HepG2 (cell line): ENCODE data around the gene ZBTB22. TPM values are rescaled to one million over a fixed set of nuclear protein-coding genes. Genes with fewer than 3 reads are reported as not detected.

Source experiments
- CBX2 ChIP-seq, 2 experiments: fragments of 200-600 bp in 1 of 2; sonication (generic); formaldehyde crosslinking in 1 of 2; IDR thresholded peaks; 2 replicates each; pipeline versions ENCODE4 v1.7.0 to v1.8.1; 2018 to 2022; ENCODE audit warnings: low read depth in 2 of 2, low read length in 1 of 2, mild to moderate bottlenecking in 1 of 2, missing genetic modification reagents in 1 of 2
- CBX5 ChIP-seq: sonication (generic); formaldehyde crosslinking; IDR thresholded peaks from 2 replicates; pipeline ENCODE4 v1.4.0; 2020; ENCODE audit warnings: missing genetic modification reagents, borderline replicate concordance
- CEBPG ChIP-seq: IDR thresholded peaks from 2 replicates; pipeline ENCODE4 v1.6.1; 2016
- GATAD1 ChIP-seq: IDR thresholded peaks from 2 replicates; pipeline ENCODE4 v1.6.1; 2016; ENCODE audit warnings: missing genetic modification reagents, missing compliant biosample characterization
- GFI1 ChIP-seq: sonication (generic); formaldehyde crosslinking; IDR thresholded peaks from 2 replicates; pipeline ENCODE4 v1.5.0; 2020; ENCODE audit warnings: missing genetic modification reagents, mild to moderate bottlenecking, borderline replicate concordance
- ISX ChIP-seq: sonication (generic); formaldehyde crosslinking; conservative IDR thresholded peaks from 2 replicates; pipeline ENCODE4 v1.5.0; 2020; ENCODE audit warnings: missing genetic modification reagents
- POLR2AphosphoS5 ChIP-seq: IDR thresholded peaks from 2 replicates; pipeline ENCODE4 v1.6.1; 2012; ENCODE audit warnings: low read depth, low read length
- SALL1 ChIP-seq: sonication (generic); formaldehyde crosslinking; IDR thresholded peaks from 2 replicates; pipeline ENCODE4 v1.8.0; 2022; ENCODE audit warnings: mild to moderate bottlenecking, missing genetic modification reagents
- STAG1 ChIP-seq: sonication (generic); formaldehyde crosslinking; IDR thresholded peaks from 2 replicates; pipeline ENCODE4 v1.4.0; 2020; ENCODE audit warnings: missing genetic modification reagents
- TBP ChIP-seq: sonication (generic); formaldehyde crosslinking; IDR thresholded peaks from 2 replicates; pipeline ENCODE4 v1.5.0; 2020; ENCODE audit warnings: missing genetic modification reagents
- ZBTB3 ChIP-seq: sonication (generic); formaldehyde crosslinking; IDR thresholded peaks from 2 replicates; pipeline ENCODE4 v1.4.0; 2020; ENCODE audit warnings: low read depth, mild to moderate bottlenecking, moderate library complexity, missing genetic modification reagents, borderline replicate concordance
- ZFX ChIP-seq: sonication (generic); formaldehyde crosslinking; IDR thresholded peaks from 2 replicates; pipeline ENCODE4 v1.4.0; 2020; ENCODE audit warnings: mild to moderate bottlenecking, low read depth, missing genetic modification reagents, moderate library complexity
- ZNF205 ChIP-seq: IDR thresholded peaks from 2 replicates; pipeline ENCODE4 v1.6.1; 2018; ENCODE audit warnings: missing biosample characterization, missing genetic modification reagents
- ZNF282 ChIP-seq: fragments of 450-650 bp; IDR thresholded peaks from 2 replicates; pipeline ENCODE4 v1.6.1; 2018; ENCODE audit not compliant: partially characterized antibody
- ZNF383 ChIP-seq: sonication (generic); formaldehyde crosslinking; IDR thresholded peaks from 2 replicates; pipeline ENCODE4 v1.4.0; 2020; ENCODE audit warnings: missing genetic modification reagents, mild to moderate bottlenecking, borderline replicate concordance
- ZNF558 ChIP-seq: sonication (generic); formaldehyde crosslinking; IDR thresholded peaks from 2 replicates; pipeline ENCODE4 v1.9.0; 2022; ENCODE audit warnings: mild to moderate bottlenecking, missing genetic modification reagents, borderline replicate concordance
- ZNF580 ChIP-seq: IDR thresholded peaks from 2 replicates; pipeline ENCODE4 v1.6.1; 2016; ENCODE audit warnings: low read depth, borderline replicate concordance
- ZNF616 ChIP-seq: sonication (generic); formaldehyde crosslinking; IDR thresholded peaks from 2 replicates; pipeline ENCODE4 v1.5.0; 2020; ENCODE audit warnings: low read depth, mild to moderate bottlenecking, missing genetic modification reagents
- ZNF737 ChIP-seq: sonication (generic); formaldehyde crosslinking; IDR thresholded peaks from 2 replicates; pipeline ENCODE4 v1.5.0; 2020; ENCODE audit warnings: missing genetic modification reagents, mild to moderate bottlenecking, borderline replicate concordance
- ZSCAN9 ChIP-seq: IDR thresholded peaks from 2 replicates; pipeline ENCODE4 v1.6.1; 2016; ENCODE audit warnings: borderline replicate concordance
- polyA plus RNA-seq, 8 experiments: library from polyadenylated mRNA; depleted of rRNA in 3 of 8; stranded (reverse) in 7 of 8; unstranded in 1 of 8; fragments of >200 nt; fragmentation: Illumina TruSeq in 4 of 8; extraction: Trizol in 4 of 8; gene quantifications; 2 replicates each; pipeline versions ENCODE4 v1.2.1 to v1.2.3, GENCODE V29; 2011 to 2016; ENCODE audit warnings: low read depth in 4 of 8, missing spikeins in 1 of 8, mixed read lengths in 1 of 8; ENCODE audit not compliant: insufficient read depth in 1 of 8
- total RNA-seq, 5 experiments: library from RNA; depleted of rRNA; stranded (reverse); fragments of >200 nt; fragmentation: Illumina TruSeq; extraction: Trizol; gene quantifications; 2 replicates each; pipeline ENCODE4 v1.2.3, GENCODE V29; 2016; ENCODE audit warnings: low read depth in 1 of 5
- TF ChIP-seq, protein P1 (sequence below): IDR thresholded peaks from 2 replicates; pipeline ENCODE4 v1.4.0; 2020; ENCODE audit warnings: mild to moderate bottlenecking, missing genetic modification reagents
- TF ChIP-seq, protein P2 (sequence below): sonication (generic); formaldehyde crosslinking; IDR thresholded peaks from 2 replicates; pipeline ENCODE4 v1.4.0; 2020; ENCODE audit warnings: missing genetic modification reagents
- TF ChIP-seq, protein P3 (sequence below): sonication (generic); formaldehyde crosslinking; IDR thresholded peaks from 2 replicates; pipeline ENCODE4 v1.4.0; 2020; ENCODE audit warnings: missing genetic modification reagents, borderline replicate concordance

The ZBTB22 gene
- total and polyA plus RNA-seq, 2 of the 13 experiments (the other 11 are each of a cell fraction or from before 2014, with no cell fraction given), result 8.0 to 10.6 TPM

DNA sequence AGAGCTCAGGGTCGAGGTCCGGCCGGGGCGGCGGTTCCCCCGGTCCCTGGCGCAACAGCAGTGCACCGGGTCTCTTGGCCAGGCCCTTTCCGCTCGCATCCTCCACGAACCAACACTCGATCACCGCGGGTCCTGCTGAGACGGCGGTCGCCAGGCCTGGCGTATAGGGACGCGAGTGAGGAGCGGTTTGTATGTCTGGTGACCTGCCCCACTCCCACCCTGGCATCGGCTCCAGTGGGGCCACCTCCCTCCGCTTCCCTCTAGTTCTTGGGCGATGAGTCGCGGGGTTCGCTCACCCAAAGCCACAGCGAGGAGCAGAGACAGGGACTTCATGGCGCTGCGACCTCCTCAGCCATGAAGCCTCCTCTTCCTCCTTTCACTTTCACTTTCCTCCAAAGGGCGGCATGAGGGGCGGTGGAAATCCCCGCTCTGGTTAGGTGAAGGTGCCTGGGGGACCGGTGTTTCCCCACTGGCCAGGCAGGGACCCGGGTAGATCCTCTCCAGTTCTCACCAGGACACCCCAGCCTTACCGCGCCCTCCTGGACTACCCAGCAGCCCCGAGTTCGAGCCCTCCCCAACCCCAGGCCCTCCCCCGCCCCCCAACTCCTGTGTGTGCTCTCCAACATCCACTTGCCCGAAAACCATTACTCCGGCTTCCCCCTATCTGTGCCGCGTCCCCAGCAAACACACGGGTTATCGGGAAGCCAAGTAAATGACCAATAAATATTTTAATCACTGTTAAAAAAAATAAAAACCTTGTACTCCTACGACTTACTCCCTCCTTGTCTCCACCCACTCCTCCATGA is 3.6 kb downstream of the ZBTB22 start, which contains the start of gene TAPBP (continued):
- TF ChIP-seq, protein P1, sequence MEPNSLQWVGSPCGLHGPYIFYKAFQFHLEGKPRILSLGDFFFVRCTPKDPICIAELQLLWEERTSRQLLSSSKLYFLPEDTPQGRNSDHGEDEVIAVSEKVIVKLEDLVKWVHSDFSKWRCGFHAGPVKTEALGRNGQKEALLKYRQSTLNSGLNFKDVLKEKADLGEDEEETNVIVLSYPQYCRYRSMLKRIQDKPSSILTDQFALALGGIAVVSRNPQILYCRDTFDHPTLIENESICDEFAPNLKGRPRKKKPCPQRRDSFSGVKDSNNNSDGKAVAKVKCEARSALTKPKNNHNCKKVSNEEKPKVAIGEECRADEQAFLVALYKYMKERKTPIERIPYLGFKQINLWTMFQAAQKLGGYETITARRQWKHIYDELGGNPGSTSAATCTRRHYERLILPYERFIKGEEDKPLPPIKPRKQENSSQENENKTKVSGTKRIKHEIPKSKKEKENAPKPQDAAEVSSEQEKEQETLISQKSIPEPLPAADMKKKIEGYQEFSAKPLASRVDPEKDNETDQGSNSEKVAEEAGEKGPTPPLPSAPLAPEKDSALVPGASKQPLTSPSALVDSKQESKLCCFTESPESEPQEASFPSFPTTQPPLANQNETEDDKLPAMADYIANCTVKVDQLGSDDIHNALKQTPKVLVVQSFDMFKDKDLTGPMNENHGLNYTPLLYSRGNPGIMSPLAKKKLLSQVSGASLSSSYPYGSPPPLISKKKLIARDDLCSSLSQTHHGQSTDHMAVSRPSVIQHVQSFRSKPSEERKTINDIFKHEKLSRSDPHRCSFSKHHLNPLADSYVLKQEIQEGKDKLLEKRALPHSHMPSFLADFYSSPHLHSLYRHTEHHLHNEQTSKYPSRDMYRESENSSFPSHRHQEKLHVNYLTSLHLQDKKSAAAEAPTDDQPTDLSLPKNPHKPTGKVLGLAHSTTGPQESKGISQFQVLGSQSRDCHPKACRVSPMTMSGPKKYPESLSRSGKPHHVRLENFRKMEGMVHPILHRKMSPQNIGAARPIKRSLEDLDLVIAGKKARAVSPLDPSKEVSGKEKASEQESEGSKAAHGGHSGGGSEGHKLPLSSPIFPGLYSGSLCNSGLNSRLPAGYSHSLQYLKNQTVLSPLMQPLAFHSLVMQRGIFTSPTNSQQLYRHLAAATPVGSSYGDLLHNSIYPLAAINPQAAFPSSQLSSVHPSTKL, result 0 out of 2 replicates have a peak, but pooled peaks have one; percentile 17
- TF ChIP-seq ZSCAN9 (CRISPR knock-in tag) (peak; percentile 60; the same call in 1 of the 2 replicates), ZNF282 (no peak), CBX2 (IDR thresholded peaks at IDR 0.05; ENCODE audit: low read depth, low read length) (no peak), CBX2 (CRISPR knock-in tag; IDR thresholded peaks at IDR 0.05; ENCODE audit: low read depth) (no peak), ZBTB3 (CRISPR knock-in tag) (no peak), ZNF558 (CRISPR knock-in tag) (no peak), POLR2AphosphoS5 (peak; percentile 50; the same call in 1 of the 2 replicates), ZNF205 (CRISPR knock-in tag) (no peak), ZNF737 (0 out of 2 replicates have a peak, but pooled peaks have one; percentile 54), ZFX (CRISPR knock-in tag) (peak; percentile 90), ISX (CRISPR knock-in tag) (no peak), GFI1 (CRISPR knock-in tag) (no peak), CEBPG (0 out of 2 replicates have a peak, but pooled peaks have one; percentile 2), TBP (CRISPR knock-in tag) (no peak), ZNF580 (CRISPR knock-in tag) (no peak; the same call in 1 of the 2 replicates), ZNF383 (CRISPR knock-in tag) (no peak), SALL1 (peak; percentile 80), ZNF616 (CRISPR knock-in tag) (0 out of 2 replicates have a peak, but pooled peaks have one; percentile 20), STAG1 (CRISPR knock-in tag) (no peak), CBX5 (CRISPR knock-in tag) (no peak), GATAD1 (CRISPR knock-in tag) (peak; percentile 37; the same call in 1 of the 2 replicates)
- TF ChIP-seq, protein P2, sequence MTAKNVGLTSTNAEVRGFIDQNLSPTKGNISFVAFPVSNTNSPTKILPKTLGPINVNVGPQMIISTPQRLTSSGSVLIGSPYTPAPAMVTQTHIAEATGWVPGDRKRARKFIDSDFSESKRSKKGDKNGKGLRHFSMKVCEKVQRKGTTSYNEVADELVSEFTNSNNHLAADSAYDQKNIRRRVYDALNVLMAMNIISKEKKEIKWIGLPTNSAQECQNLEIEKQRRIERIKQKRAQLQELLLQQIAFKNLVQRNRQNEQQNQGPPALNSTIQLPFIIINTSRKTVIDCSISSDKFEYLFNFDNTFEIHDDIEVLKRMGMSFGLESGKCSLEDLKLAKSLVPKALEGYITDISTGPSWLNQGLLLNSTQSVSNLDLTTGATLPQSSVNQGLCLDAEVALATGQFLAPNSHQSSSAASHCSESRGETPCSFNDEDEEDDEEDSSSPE (CRISPR knock-in tag), result no peak; the same call in 1 of the 2 replicates
- TF ChIP-seq, protein P3, sequence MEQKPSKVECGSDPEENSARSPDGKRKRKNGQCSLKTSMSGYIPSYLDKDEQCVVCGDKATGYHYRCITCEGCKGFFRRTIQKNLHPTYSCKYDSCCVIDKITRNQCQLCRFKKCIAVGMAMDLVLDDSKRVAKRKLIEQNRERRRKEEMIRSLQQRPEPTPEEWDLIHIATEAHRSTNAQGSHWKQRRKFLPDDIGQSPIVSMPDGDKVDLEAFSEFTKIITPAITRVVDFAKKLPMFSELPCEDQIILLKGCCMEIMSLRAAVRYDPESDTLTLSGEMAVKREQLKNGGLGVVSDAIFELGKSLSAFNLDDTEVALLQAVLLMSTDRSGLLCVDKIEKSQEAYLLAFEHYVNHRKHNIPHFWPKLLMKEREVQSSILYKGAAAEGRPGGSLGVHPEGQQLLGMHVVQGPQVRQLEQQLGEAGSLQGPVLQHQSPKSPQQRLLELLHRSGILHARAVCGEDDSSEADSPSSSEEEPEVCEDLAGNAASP (CRISPR knock-in tag), result no peak
